ENCODE data around the gene LRP10.
"Not testable (repeated sequence)": the region's sequence is repeated elsewhere in the genome, so short reads cannot be mapped to it uniquely, and the experiment has no call there.

The LRP10 gene

GRCh38 chr14:22888662-22889061, 17.1 kb downstream of the LRP10 start:
- no peak for DNase-seq

GRCh38 chr14:22890416-22890815, 18.9 kb downstream of the LRP10 start:
- DNase-seq, result no peak

GRCh38 chr14:22892488-22892887, 20.9 kb downstream of the LRP10 start:
- no peak for DNase-seq

GRCh38 chr14:22893706-22894105, 22.2 kb downstream of the LRP10 start:
- DNase-seq, result no peak

- DNase-seq, result no peak
Measured at GRCh38 chr14:22895402-22895801, 23.9 kb downstream of the LRP10 start.

- no peak for DNase-seq
Measured at GRCh38 chr14:22896356-22896755, 24.8 kb downstream of the LRP10 start.

GRCh38 chr14:22896760-22897159, 25.2 kb downstream of the LRP10 start:
- DNase-seq, result no peak

- no peak for DNase-seq
Measured at GRCh38 chr14:22897357-22897756, 25.8 kb downstream of the LRP10 start.

- DNase-seq, result no peak
Measured at GRCh38 chr14:22898302-22899090, 27.0 kb downstream of the LRP10 start.

GRCh38 chr14:22900081-22900799, 28.7 kb downstream of the LRP10 start:
- peak; percentile 26 for DNase-seq

- no peak for DNase-seq
Measured at GRCh38 chr14:22901799-22902198, 30.3 kb downstream of the LRP10 start.

- no peak for DNase-seq
Measured at GRCh38 chr14:22903742-22904087, 32.2 kb downstream of the LRP10 start.

GRCh38 chr14:22905627-22906026, 34.1 kb downstream of the LRP10 start:
- DNase-seq, result no peak

- DNase-seq, result no peak
Measured at GRCh38 chr14:22906073-22906472, 34.5 kb downstream of the LRP10 start.

GRCh38 chr14:22907429-22907828, 35.9 kb downstream of the LRP10 start:
- no peak for DNase-seq

GRCh38 chr14:22908601-22909000, 37.1 kb downstream of the LRP10 start:
- DNase-seq, result no peak

- no peak for DNase-seq
Measured at GRCh38 chr14:22910916-22911315, 39.4 kb downstream of the LRP10 start.

GRCh38 chr14:22914836-22915235, 43.3 kb downstream of the LRP10 start:
- DNase-seq, result not testable (repeated sequence)

GRCh38 chr14:22915886-22916521, 44.5 kb downstream of the LRP10 start:
- no peak for DNase-seq

- peak; percentile 100 for DNase-seq
Measured at GRCh38 chr14:22918804-22919600, 47.5 kb downstream of the LRP10 start, which contains the start of gene RBM23. Gene RBM23 (minus strand): TSS chr14:22919149.

- no peak for DNase-seq
Measured at GRCh38 chr14:22919601-22919921, 48.0 kb downstream of the LRP10 start.

GRCh38 chr14:22920697-22921096, 49.2 kb downstream of the LRP10 start:
- DNase-seq, result no peak

GRCh38 chr14:22922294-22922693, 50.8 kb downstream of the LRP10 start:
- DNase-seq, result no peak
